ENCODE measurements around the gene TMEM215.

GRCh38 chr9:32807217-32807616, 23.9 kb downstream of the TMEM215 start:
- no peak for TF ChIP-seq CTCF (IDR thresholded peaks at IDR 0.05)
- no peak for TF ChIP-seq EZH2 (IDR thresholded peaks at IDR 0.05)
- TF ChIP-seq EZH2phosphoT487 (IDR thresholded peaks at IDR 0.05): no peak

All from neural progenitor cell (in vitro differentiated cells).